ENCODE data around the gene POLRMT.

POLRMT gene

DNA sequence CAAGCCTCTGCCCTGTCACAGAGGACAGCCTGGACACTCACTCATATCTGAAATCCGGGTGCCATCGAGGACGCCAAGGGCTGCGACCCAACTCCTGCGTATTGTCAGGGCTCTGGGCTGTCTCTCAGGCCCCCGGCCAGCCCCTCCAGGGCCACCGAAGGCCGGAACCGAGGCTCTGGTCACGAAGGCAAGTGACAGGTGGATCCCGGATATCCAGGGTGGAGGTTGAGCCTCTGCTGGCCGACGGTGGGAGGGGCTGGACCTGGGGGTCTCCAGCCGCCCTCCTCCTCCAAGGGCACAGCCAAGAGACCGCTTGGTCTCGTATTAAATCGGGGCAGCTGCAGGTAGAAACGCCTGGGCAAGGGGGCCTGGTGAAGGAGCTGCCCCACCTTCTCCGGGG lies 24.3 kb upstream of the POLRMT start:
- H3K4me3 ChIP-seq (ENCODE audit: severe bottlenecking), result no peak overlapping the region
- H3K4me1 ChIP-seq (ENCODE audit: insufficient read depth, poor library complexity, severe bottlenecking), result peaks cover 18% of the 10 kb centered on the region
- ATAC-seq (ENCODE audit: low read depth) (no peak), DNase-seq (ENCODE audit: low spot score) (no peak)
- H3K9me3 ChIP-seq (ENCODE audit: severe bottlenecking), result no peaks in the 10 kb centered on the region
- no peaks in the 10 kb centered on the region for H3K27me3 ChIP-seq (ENCODE audit: insufficient read depth, poor library complexity, severe bottlenecking)
- no peak overlapping the region for H3K27ac ChIP-seq (ENCODE audit: poor library complexity, severe bottlenecking)
- peaks cover 54% of the 10 kb centered on the region for H3K36me3 ChIP-seq (ENCODE audit: low read depth)
- TF ChIP-seq CTCF (IDR thresholded peaks at IDR 0.05; ENCODE audit: poor library complexity, severe bottlenecking), result no peak

GRCh38 chr19:656751-657559 lies 23.6 kb upstream of the POLRMT start:
- Histone ChIP-seq H3K4me1 (ENCODE audit: insufficient read depth, poor library complexity, severe bottlenecking) (peaks cover 18% of the 10 kb centered on the region), H3K36me3 (ENCODE audit: low read depth) (peaks cover 58% of the 10 kb centered on the region), H3K9me3 (ENCODE audit: severe bottlenecking) (no peaks in the 10 kb centered on the region), H3K27me3 (ENCODE audit: insufficient read depth, poor library complexity, severe bottlenecking) (no peaks in the 10 kb centered on the region), H3K27ac (ENCODE audit: poor library complexity, severe bottlenecking) (no peak overlapping the region), H3K4me3 (ENCODE audit: severe bottlenecking) (no peak overlapping the region)
- ATAC-seq (ENCODE audit: low read depth) (no peak), DNase-seq (ENCODE audit: low spot score) (no peak)
- TF ChIP-seq CTCF (IDR thresholded peaks at IDR 0.05; ENCODE audit: poor library complexity, severe bottlenecking), result no peak

- peaks cover 12% of the 10 kb centered on the region for H3K4me1 ChIP-seq (ENCODE audit: insufficient read depth, poor library complexity, severe bottlenecking)
- no peak overlapping the region for H3K4me3 ChIP-seq (ENCODE audit: severe bottlenecking)
- H3K9me3 ChIP-seq (ENCODE audit: severe bottlenecking), result no peaks in the 10 kb centered on the region
- H3K27me3 ChIP-seq (ENCODE audit: insufficient read depth, poor library complexity, severe bottlenecking), result no peaks in the 10 kb centered on the region
- TF ChIP-seq CTCF (IDR thresholded peaks at IDR 0.05; ENCODE audit: poor library complexity, severe bottlenecking), result no peak
- no peak overlapping the region for H3K27ac ChIP-seq (ENCODE audit: poor library complexity, severe bottlenecking)
- DNase-seq (ENCODE audit: low spot score), result no peak
- no peak for ATAC-seq (ENCODE audit: low read depth)
- peaks cover 57% of the 10 kb centered on the region for H3K36me3 ChIP-seq (ENCODE audit: low read depth)
Measured at GRCh38 chr19:655691-656090, 22.4 kb upstream of the POLRMT start.

DNA sequence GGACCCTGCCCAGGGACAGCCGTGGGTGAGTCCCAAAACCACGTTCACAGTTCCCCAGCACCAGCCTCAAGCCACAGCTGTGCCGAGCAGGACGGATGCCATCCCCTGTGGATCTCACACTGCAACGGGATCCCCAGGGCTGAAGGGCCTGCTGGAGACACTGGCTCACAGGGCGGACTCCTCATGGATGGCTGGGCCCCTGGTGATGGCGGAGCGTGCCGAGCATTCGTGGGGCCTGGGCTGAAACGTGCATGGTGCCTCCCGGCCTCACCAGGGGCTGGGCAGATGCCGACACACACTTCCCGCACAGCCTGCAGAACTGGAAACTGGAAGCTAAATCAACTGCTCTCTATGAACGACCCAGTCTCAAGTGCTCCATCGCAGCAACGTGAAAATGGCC lies 20.1 kb upstream of the POLRMT start:
- Histone ChIP-seq H3K9me3 (ENCODE audit: severe bottlenecking) (no peaks in the 10 kb centered on the region), H3K36me3 (ENCODE audit: low read depth) (peaks cover 55% of the 10 kb centered on the region), H3K27me3 (ENCODE audit: insufficient read depth, poor library complexity, severe bottlenecking) (no peaks in the 10 kb centered on the region), H3K4me3 (ENCODE audit: severe bottlenecking) (no peak overlapping the region), H3K4me1 (ENCODE audit: insufficient read depth, poor library complexity, severe bottlenecking) (no peaks in the 10 kb centered on the region), H3K27ac (ENCODE audit: poor library complexity, severe bottlenecking) (no peak overlapping the region)
- no peak for TF ChIP-seq CTCF (IDR thresholded peaks at IDR 0.05; ENCODE audit: poor library complexity, severe bottlenecking)
- ATAC-seq (ENCODE audit: low read depth) (no peak), DNase-seq (ENCODE audit: low spot score) (no peak)
